Keratinocyte (primary cell): ENCODE data around the gene ITPK1. TPM values are rescaled to one million over a fixed set of nuclear protein-coding genes. Genes with fewer than 3 reads are reported as not detected.

ENCODE experiments used
- DNase-seq: peaks from one replicate; pipeline ENCODE4 v3.0.0-alpha.2; 2011; ENCODE audit warnings: low read depth, missing footprints, low spot score
- FAIRE-seq: peaks from 2 replicates; lab custom pipeline; 2011; peaks lifted over from hg19 to GRCh38; lab: Jason Lieb, UNC
- H2AFZ ChIP-seq: 2 replicates; pipeline ENCODE4 v1.6.0; 2012; ENCODE audit warnings: low read length, control low read depth, inconsistent platforms; ENCODE audit not compliant: control insufficient read depth
- H3K27ac ChIP-seq: 2 replicates; pipeline ENCODE4 v1.5.1; 2011; ENCODE audit warnings: low read length; ENCODE audit not compliant: control insufficient read depth, insufficient read depth
- H3K27me3 ChIP-seq: 3 replicates; pipeline ENCODE4 v1.6.0; 2011; ENCODE audit warnings: low read length; ENCODE audit not compliant: control insufficient read depth, insufficient read depth; ENCODE audit errors: extremely low read depth
- H3K36me3 ChIP-seq, 2 experiments: 2 replicates in 1 of 2; 3 replicates in 1 of 2; pipeline ENCODE4 v1.5.1; 2011; ENCODE audit warnings: low read length in 2 of 2, mild to moderate bottlenecking in 1 of 2; ENCODE audit not compliant: control insufficient read depth in 2 of 2, insufficient read depth in 2 of 2; ENCODE audit errors: extremely low read depth in 1 of 2
- H3K4me1 ChIP-seq: 3 replicates; pipeline ENCODE4 v1.5.1; 2011; ENCODE audit warnings: low read length; ENCODE audit not compliant: control insufficient read depth, insufficient read depth; ENCODE audit errors: extremely low read depth
- H3K4me2 ChIP-seq: 3 replicates; pipeline ENCODE4 v1.6.0; 2011; ENCODE audit warnings: low read depth, low read length; ENCODE audit not compliant: control insufficient read depth, insufficient read depth; ENCODE audit errors: extremely low read depth
- H3K4me3 ChIP-seq, 3 experiments: fragments of 200-600 bp in 1 of 3; sonication (generic) in 1 of 3; 2 replicates in 2 of 3; 3 replicates in 1 of 3; pipeline ENCODE4 v1.5.1; 2011 to 2016; ENCODE audit warnings: low read length in 3 of 3, mild to moderate bottlenecking in 3 of 3, control low read depth in 2 of 3, inconsistent platforms in 1 of 3, low read depth in 1 of 3, mixed read lengths in 1 of 3, mixed run types in 1 of 3, moderate library complexity in 1 of 3; ENCODE audit not compliant: control insufficient read depth in 2 of 3, insufficient read depth in 2 of 3; ENCODE audit errors: extremely low read depth in 1 of 3
- H3K79me2 ChIP-seq: 2 replicates; pipeline ENCODE4 v1.6.0; 2012; ENCODE audit warnings: low read length; ENCODE audit not compliant: control insufficient read depth, insufficient read depth
- H3K9ac ChIP-seq: 3 replicates; pipeline ENCODE4 v1.6.0; 2011; ENCODE audit warnings: low read length; ENCODE audit not compliant: control insufficient read depth, insufficient read depth; ENCODE audit errors: extremely low read depth
- H3K9me1 ChIP-seq: 3 replicates; pipeline ENCODE4 v1.6.0; 2011; ENCODE audit warnings: low read length; ENCODE audit not compliant: control insufficient read depth, insufficient read depth; ENCODE audit errors: extremely low read depth
- H3K9me3 ChIP-seq: 2 replicates; pipeline ENCODE4 v1.5.1; 2012; ENCODE audit warnings: low read depth, low read length; ENCODE audit not compliant: control insufficient read depth
- H4K20me1 ChIP-seq: 3 replicates; pipeline ENCODE4 v1.6.0; 2011; ENCODE audit warnings: low read length; ENCODE audit not compliant: control insufficient read depth, insufficient read depth; ENCODE audit errors: extremely low read depth
- EZH2 ChIP-seq: IDR thresholded peaks from one replicate; pipeline ENCODE4 v1.6.1; 2012; ENCODE audit warnings: inconsistent platforms, mild to moderate bottlenecking, low read length, moderate library complexity
- dilution Hi-C: fragments of 300-500 bp; cut with MboI; formaldehyde crosslinking; loops from one replicate; pipeline ENCODE4 v1.7.0; 2020; ENCODE audit warnings: low sequenced_read_pairs; ENCODE audit not compliant: extremely low pct_ligation_motif_present
- polyA plus RNA-seq, 5 experiments: library from polyadenylated mRNA; depleted of rRNA in 3 of 5; stranded (reverse) in 3 of 5; stranded (forward) in 1 of 5; unstranded in 1 of 5; fragments of >200 nt; gene quantifications; 1 replicate in 1 of 5; 2 replicates in 3 of 5; 3 replicates in 1 of 5; pipeline versions ENCODE4 v1.2.1 to v1.2.3, GENCODE V29; 2011 to 2012; ENCODE audit warnings: missing spikeins in 2 of 5, low read depth in 1 of 5, low replicate concordance in 1 of 5
- TF ChIP-seq, protein P1 (sequence below), 3 experiments: IDR thresholded peaks in 1 of 3; conservative IDR thresholded peaks in 1 of 3; optimal IDR thresholded peaks in 1 of 3; 2 replicates in 2 of 3; 3 replicates in 1 of 3; pipeline versions ENCODE3 to v1.5.1; 2011; ENCODE audit warnings: low read length in 3 of 3, mild to moderate bottlenecking in 3 of 3, moderate library complexity in 2 of 3, control low read depth in 1 of 3, inconsistent platforms in 1 of 3; ENCODE audit not compliant: insufficient read depth in 2 of 3; ENCODE audit errors: extremely low read depth in 1 of 3

ITPK1 gene
- polyA plus RNA-seq, 1 donor (not counting 4 experiments of a cell fraction or from before 2014, with no cell fraction given) = 67.8 TPM

DNA sequence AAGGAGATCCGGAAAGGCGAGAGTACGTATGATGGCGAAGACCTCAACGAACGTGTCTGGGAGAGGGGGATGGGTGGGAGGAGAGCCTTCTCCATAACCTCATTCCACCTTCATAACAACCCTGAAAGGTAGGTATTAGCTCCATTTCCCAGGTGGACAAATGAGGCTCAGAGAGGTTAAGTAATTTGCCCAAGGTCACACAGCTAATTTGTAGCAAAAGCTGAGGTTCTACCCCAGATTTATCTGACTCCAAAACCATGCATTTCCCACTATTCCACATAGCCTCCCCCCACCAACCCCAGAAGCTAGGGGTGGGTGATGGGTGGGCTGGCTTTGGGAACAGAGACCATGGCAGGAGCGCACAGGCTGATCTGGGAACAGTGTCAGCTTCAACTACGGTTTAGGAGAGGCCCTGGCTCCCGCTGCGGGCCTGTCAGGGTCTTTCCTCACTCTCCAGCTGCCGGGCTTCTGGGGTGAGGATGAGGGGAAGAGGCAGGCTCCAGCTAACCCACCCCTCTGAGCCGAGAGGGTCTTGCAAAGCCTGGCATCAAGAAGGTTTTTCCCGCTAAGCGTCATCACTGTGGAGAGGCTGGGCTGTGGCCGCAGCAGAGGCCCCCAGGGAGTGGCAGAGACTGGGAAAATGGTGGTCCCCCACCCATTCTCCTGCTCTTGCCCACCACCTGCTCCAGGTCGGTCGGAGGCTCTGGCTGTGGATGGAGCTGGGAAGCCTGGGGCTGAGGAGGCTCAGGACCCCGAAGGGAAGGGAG lies 183.9 kb downstream of the ITPK1 start:
- Histone ChIP-seq H3K79me2 (no peaks in the 10 kb centered on the region), H4K20me1 (peaks cover 3% of the 10 kb centered on the region), H3K9me3 (no peaks in the 10 kb centered on the region), H3K27ac (no peak overlapping the region), H3K4me3 (no peak overlapping the region), H3K4me2 (no peak overlapping the region), H3K9me1 (no peaks in the 10 kb centered on the region), H3K9ac (no peak overlapping the region), H3K36me3 (peaks cover 4 to 5% of the 10 kb centered on the region in 2 experiments), H2AFZ (no peak overlapping the region), H3K4me1 (peaks cover 24% of the 10 kb centered on the region), H3K27me3 (no peaks in the 10 kb centered on the region)
- no peak for TF ChIP-seq EZH2
- TF ChIP-seq, protein P1, sequence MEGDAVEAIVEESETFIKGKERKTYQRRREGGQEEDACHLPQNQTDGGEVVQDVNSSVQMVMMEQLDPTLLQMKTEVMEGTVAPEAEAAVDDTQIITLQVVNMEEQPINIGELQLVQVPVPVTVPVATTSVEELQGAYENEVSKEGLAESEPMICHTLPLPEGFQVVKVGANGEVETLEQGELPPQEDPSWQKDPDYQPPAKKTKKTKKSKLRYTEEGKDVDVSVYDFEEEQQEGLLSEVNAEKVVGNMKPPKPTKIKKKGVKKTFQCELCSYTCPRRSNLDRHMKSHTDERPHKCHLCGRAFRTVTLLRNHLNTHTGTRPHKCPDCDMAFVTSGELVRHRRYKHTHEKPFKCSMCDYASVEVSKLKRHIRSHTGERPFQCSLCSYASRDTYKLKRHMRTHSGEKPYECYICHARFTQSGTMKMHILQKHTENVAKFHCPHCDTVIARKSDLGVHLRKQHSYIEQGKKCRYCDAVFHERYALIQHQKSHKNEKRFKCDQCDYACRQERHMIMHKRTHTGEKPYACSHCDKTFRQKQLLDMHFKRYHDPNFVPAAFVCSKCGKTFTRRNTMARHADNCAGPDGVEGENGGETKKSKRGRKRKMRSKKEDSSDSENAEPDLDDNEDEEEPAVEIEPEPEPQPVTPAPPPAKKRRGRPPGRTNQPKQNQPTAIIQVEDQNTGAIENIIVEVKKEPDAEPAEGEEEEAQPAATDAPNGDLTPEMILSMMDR (optimal IDR thresholded peaks at IDR 0.05 in 1 of 3, IDR thresholded peaks at IDR 0.05 in 1 of 3, conservative IDR thresholded peaks at IDR 0.05 in 1 of 3; ENCODE audit: extremely low read depth in 1 of 3, insufficient read depth in 2 of 3, low read length in 3 of 3) = no peak
- no peak for DNase-seq
- dilution Hi-C loops = loop anchor here (5.0 kb wide), 1 partner anchor 40 kb away; no protein-coding TSS in a partner anchor
- no peak for FAIRE-seq

DNA sequence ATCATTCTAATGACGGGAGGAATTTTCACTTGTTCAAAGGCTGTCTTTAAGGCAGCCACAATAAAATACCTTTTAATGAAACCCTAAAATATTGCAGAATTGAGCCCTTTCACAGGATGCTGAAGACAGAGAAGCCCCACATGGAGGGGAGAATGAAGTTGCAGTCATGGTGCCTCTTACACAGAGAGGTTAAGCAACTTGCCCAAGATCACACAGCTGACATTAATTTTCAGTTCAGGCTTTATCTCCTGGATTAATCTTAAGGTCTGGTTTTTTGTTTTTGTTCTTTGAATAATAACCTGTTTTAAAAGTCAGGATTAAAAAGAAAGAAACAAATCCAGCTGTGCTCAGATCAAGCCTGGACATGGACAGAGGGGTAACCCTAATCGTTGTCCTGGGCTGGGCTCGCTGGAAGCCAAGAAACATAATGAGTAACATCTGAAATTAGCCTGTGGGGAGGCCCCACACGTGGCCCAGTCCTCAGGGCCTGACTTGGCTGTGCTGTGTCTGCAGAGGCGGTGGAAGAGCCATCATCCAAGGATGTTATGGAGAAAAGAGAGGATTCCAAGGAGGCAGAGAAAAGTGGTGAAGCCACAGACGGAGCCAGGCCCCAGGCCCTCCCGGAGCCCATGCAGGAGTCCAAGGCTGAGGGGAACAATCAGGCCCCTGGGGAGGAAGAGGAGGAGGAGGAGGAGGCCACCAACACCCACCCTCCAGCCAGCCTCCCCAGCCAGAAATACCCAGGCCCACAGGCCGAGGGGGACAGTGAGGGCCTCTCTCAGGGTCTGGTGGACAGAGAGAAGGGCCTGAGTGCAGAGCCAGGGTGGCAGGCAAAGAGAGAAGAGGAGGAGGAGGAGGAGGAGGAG lies 184.8 kb downstream of the ITPK1 start:
- dilution Hi-C loops = loop anchor here (5.0 kb wide), 1 partner anchor 39 kb away; no protein-coding TSS in a partner anchor
- no peak overlapping the region for H2AFZ ChIP-seq
- no peaks in the 10 kb centered on the region for H3K9me1 ChIP-seq
- H3K9me3 ChIP-seq = no peaks in the 10 kb centered on the region
- H3K27me3 ChIP-seq = no peaks in the 10 kb centered on the region
- no peak for DNase-seq
- H3K4me3 ChIP-seq = no peak overlapping the region
- peak; percentile 17 for FAIRE-seq
- no peak for TF ChIP-seq EZH2
- TF ChIP-seq, protein P1 (optimal IDR thresholded peaks at IDR 0.05 in 1 of 3, IDR thresholded peaks at IDR 0.05 in 1 of 3, conservative IDR thresholded peaks at IDR 0.05 in 1 of 3; ENCODE audit: extremely low read depth in 1 of 3, insufficient read depth in 2 of 3, low read length in 3 of 3) = no peak
- no peaks in the 10 kb centered on the region for H3K79me2 ChIP-seq
- H3K36me3 ChIP-seq = no peaks in the 10 kb centered on the region
- peaks cover 33% of the 10 kb centered on the region for H3K4me1 ChIP-seq
- peak overlapping the region; percentile 29 for H3K4me2 ChIP-seq
- H3K9ac ChIP-seq = peak overlapping the region; percentile 10
- peaks cover 3% of the 10 kb centered on the region for H4K20me1 ChIP-seq
- no peak overlapping the region for H3K27ac ChIP-seq
